GM12872 (cell line): ENCODE results near the gene KAT6B.

Source experiments
- TF ChIP-seq, protein P1 (sequence below): IDR thresholded peaks from 3 replicates; pipeline ENCODE4 v1.5.1; 2011; ENCODE audit warnings: low read depth, mild to moderate bottlenecking, low read length, moderate library complexity; ENCODE audit not compliant: insufficient read depth

KAT6B gene

DNA sequence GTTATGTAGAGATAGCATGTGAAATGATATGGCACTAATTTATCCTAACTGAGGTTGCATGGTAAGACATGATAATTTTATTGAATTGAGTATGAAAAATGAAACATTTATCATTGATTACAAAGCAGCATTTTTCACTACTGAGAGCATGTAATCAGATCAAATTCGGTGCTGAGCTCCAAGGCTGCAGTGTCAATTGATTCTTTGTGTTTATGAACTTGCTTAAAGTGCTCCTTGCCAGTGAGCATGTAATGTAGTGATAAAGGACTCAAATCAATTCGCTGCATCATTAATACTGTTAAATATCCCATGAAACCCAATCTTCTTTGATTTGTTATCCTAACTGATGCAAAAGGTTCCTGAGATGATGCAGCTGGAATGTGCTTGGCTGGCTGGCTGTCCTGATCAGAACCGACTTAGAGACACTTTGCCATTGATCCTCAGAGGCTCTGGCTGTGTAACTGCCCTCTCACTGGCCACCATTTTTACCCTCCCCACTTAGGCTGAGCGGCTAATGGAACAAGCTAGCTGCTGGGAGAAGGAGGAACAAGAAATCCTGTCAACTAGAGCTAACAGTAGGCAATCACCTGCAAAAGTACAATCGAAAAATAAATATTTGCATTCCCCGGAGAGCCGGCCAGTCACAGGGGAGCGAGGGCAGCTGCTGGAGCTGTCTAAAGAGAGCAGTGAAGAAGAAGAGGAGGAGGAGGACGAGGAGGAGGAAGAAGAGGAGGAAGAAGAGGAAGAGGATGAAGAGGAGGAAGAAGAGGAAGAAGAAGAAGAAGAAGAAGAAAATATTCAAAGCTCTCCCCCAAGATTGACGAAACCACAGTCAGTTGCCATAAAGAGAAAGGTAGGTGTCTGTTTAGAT, 195.2 kb downstream of the KAT6B start:
- TF ChIP-seq, protein P1, sequence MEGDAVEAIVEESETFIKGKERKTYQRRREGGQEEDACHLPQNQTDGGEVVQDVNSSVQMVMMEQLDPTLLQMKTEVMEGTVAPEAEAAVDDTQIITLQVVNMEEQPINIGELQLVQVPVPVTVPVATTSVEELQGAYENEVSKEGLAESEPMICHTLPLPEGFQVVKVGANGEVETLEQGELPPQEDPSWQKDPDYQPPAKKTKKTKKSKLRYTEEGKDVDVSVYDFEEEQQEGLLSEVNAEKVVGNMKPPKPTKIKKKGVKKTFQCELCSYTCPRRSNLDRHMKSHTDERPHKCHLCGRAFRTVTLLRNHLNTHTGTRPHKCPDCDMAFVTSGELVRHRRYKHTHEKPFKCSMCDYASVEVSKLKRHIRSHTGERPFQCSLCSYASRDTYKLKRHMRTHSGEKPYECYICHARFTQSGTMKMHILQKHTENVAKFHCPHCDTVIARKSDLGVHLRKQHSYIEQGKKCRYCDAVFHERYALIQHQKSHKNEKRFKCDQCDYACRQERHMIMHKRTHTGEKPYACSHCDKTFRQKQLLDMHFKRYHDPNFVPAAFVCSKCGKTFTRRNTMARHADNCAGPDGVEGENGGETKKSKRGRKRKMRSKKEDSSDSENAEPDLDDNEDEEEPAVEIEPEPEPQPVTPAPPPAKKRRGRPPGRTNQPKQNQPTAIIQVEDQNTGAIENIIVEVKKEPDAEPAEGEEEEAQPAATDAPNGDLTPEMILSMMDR, result no peak

DNA sequence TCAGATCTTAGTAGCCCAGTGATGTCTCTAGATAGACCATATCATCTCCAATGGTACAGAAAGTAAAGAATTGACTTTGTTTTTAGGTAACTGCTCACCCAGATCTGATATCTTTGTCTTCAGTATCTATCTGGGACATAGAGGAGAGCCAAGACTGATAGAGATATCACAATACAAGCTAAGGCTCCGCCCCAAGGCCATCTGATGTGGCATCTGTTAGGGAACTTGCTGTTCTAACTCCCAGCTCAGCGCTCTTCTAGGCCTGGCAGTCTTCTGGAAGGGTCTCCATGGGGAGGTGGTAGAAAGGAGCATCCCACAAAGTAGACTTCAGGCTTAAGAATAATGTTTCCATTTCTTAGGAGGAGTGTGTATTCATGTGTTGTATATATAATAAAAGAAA, 196.7 kb downstream of the KAT6B start:
- TF ChIP-seq, protein P1, result no peak

DNA sequence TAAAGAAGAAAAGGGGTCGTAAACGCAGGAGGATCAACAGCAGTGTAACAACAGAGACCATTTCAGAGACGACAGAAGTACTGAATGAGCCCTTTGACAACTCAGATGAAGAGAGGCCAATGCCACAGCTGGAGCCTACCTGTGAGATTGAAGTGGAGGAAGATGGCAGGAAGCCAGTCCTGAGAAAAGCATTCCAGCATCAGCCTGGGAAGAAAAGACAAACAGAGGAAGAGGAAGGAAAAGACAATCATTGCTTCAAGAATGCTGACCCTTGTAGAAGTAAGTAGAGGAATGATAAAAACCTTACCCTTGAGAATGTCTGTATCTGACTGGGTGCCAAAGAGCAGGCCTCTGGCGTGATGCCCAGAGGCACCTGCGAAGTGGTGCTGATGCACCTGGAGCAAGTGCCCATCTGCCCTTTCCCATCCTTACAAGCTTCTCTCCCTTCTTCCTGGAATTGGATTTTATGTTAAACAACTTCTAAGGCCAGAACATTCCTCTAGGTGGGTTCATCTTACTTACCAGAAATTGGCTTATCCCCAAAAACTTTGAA, 198.6 kb downstream of the KAT6B start:
- TF ChIP-seq, protein P1, result no peak

DNA sequence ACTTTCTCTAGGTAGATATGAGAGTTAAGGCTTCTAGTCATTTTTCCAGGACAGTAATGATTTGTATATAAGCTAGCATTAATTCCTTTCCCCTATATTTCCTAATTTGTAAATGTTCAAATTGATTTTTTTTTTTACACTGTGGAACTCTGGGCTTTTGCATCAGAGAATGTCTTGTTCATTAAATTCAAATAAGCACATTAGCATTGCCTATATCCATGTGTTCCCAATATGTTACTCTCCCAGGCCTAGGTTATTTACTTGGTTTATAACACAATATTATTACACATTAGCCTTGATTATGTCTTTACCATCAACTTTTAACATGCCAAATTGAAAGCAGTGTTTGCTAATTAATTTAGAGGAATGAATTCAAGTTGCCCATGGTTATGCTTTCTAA, 201.6 kb downstream of the KAT6B start:
- TF ChIP-seq, protein P1, result no peak

DNA sequence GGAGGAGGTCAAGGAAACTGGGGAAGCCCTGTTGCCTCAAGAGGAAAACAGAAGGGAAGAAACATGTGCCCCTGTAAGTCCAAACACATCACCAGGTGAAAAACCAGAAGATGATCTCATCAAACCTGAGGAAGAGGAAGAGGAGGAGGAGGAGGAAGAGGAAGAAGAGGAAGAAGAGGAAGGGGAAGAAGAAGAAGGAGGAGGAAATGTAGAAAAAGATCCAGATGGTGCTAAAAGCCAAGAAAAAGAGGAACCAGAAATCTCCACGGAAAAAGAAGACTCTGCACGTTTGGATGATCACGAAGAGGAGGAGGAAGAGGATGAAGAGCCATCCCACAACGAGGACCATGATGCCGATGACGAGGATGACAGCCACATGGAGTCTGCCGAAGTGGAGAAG, 202.3 kb downstream of the KAT6B start:
- TF ChIP-seq, protein P1, result no peak

DNA sequence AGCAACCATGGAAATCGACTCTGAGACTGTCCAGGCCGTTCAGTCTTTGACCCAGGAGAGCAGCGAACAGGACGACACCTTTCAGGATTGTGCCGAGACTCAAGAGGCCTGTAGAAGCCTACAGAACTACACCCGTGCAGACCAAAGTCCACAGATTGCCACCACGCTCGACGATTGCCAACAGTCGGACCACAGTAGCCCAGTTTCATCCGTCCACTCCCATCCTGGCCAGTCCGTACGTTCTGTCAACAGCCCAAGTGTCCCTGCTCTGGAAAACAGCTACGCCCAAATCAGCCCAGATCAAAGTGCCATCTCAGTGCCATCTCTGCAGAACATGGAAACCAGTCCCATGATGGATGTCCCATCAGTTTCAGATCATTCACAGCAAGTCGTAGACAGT, 203.0 kb downstream of the KAT6B start:
- TF ChIP-seq, protein P1, result no peak

DNA sequence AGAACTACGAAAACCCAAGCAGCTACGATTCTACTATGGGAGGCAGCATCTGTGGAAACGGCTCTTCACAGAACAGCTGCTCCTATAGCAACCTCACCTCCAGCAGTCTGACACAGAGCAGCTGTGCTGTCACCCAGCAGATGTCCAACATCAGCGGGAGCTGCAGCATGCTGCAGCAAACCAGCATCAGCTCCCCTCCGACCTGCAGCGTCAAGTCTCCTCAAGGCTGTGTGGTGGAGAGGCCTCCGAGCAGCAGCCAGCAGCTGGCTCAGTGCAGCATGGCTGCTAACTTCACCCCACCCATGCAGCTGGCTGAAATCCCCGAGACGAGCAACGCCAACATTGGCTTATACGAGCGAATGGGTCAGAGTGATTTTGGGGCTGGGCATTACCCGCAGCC, 203.5 kb downstream of the KAT6B start:
- TF ChIP-seq, protein P1, result no peak
